ENCODE results near the gene LRRTM1. TPM values are rescaled to one million over a fixed set of nuclear protein-coding genes. Genes with fewer than 3 reads are reported as not detected.

The LRRTM1 gene
- total and polyA plus RNA-seq, 2 donors (not counting 3 experiments of a cell fraction or from before 2014, with no cell fraction given) = not detected

GRCh38 chr2:80257450-80257849, 47.1 kb downstream of the LRRTM1 start:
- intact Hi-C loops (cut with micrococcal nuclease) (no loop called here), dilution Hi-C loops (cut with MboI; ENCODE audit: extremely low pct_ligation_motif_present, low sequenced_read_pairs) (no loop called here)
- no peak overlapping the region for H2AFZ ChIP-seq (ENCODE audit: low read depth, low read length)
- H3K4me3 ChIP-seq (replicated peaks in 1 of 3; ENCODE audit: insufficient read depth in 1 of 3, low read depth in 1 of 3, low read length in 3 of 3) = no peak overlapping the region
- H4K20me1 ChIP-seq (replicated peaks; ENCODE audit: control insufficient read depth, extremely low read depth, insufficient read depth, low read length) = no peaks in the 10 kb centered on the region
- ChIA-PET CTCF (no interaction called here), POLR2A (no interaction called here)
- peaks cover 10% of the 10 kb centered on the region for H3K9me3 ChIP-seq (replicated peaks; ENCODE audit: control insufficient read depth, insufficient read depth, low read length)
- H3K9me1 ChIP-seq (replicated peaks; ENCODE audit: control insufficient read depth, extremely low read depth, insufficient read depth, low read length) = no peaks in the 10 kb centered on the region
- H3K27ac ChIP-seq (ENCODE audit: insufficient read depth, low read depth, low read length) = no peak overlapping the region
- no peak overlapping the region for H3K9ac ChIP-seq (replicated peaks; ENCODE audit: extremely low read depth, insufficient read depth, low read length)
- no TSS peak for BruUV-seq (replicated peaks)
- FAIRE-seq (no peak), DNase-seq (ENCODE audit: low read depth, low spot score) (no peak)
- H3K79me2 ChIP-seq (ENCODE audit: control insufficient read depth, insufficient read depth, low read length) = no peaks in the 10 kb centered on the region
- H3K4me1 ChIP-seq (ENCODE audit: control insufficient read depth, extremely low read depth, insufficient read depth, low read length) = no peaks in the 10 kb centered on the region
- TF ChIP-seq JUN (IDR thresholded peaks at IDR 0.05; ENCODE audit: borderline replicate concordance, insufficient read depth, insufficient read length, low read depth) = no peak
- no peak for TF ChIP-seq FOS (IDR thresholded peaks at IDR 0.05; ENCODE audit: borderline replicate concordance, insufficient read depth, low read length)
- no peak for TF ChIP-seq POLR2AphosphoS5 (IDR thresholded peaks at IDR 0.05; ENCODE audit: insufficient read depth, low read depth, low read length)
- TF ChIP-seq MYC (IDR thresholded peaks at IDR 0.05; ENCODE audit: low read depth, low read length) = no peak
- TF ChIP-seq, protein P1, sequence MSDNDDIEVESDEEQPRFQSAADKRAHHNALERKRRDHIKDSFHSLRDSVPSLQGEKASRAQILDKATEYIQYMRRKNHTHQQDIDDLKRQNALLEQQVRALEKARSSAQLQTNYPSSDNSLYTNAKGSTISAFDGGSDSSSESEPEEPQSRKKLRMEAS (IDR thresholded peaks at IDR 0.05; ENCODE audit: insufficient read depth, insufficient read length) = no peak
- no peak for TF ChIP-seq CTCF (IDR thresholded peaks at IDR 0.05; ENCODE audit: extremely low read depth in 1 of 2, insufficient read depth in 1 of 2, low read depth in 1 of 2, low read length in 2 of 2)
- no peak for TF ChIP-seq POLR2A (IDR thresholded peaks at IDR 0.05; ENCODE audit: low read depth, low read length)
- no peak for TF ChIP-seq GATA2 (IDR thresholded peaks at IDR 0.05; ENCODE audit: insufficient read depth, insufficient read length, low read depth, low read length)
- TF ChIP-seq EZH2 (IDR thresholded peaks at IDR 0.05; ENCODE audit: borderline replicate concordance, low read depth, low read length, severe bottlenecking) = no peak
- H3K4me2 ChIP-seq (ENCODE audit: insufficient read depth, low read length) = no peak overlapping the region
- H3K27me3 ChIP-seq (ENCODE audit: control insufficient read depth in 2 of 2, insufficient read depth in 2 of 2, low read length in 2 of 2) = no peaks in the 10 kb centered on the region
- no peaks in the 10 kb centered on the region for H3K36me3 ChIP-seq (ENCODE audit: control insufficient read depth in 2 of 2, extremely low read depth in 1 of 2, insufficient read depth in 2 of 2, low read length in 2 of 2)
